Activated CD4-positive, alpha-beta T cell treated with anti-CD3 and anti-CD28 coated beads, Interleukin-2, amount 10 ng/mL, durations not matched to agents 24 days and 14 days (primary cell): ENCODE measurements around the gene ANO7. TPM values are rescaled to one million over a fixed set of nuclear protein-coding genes. Genes with fewer than 3 reads are reported as not detected.

Experiments
- DNase-seq: peaks from one replicate; pipeline ENCODE4 v3.0.0; 2022
- H3K27ac Mint-ChIP-seq: one replicate; pipeline ENCODE4 v1.8.0; 2022; ENCODE audit warnings: mild to moderate bottlenecking, mixed read lengths
- H3K27me3 Mint-ChIP-seq: one replicate; pipeline ENCODE4 v1.8.0; 2022; ENCODE audit warnings: mixed read lengths
- H3K36me3 Mint-ChIP-seq: one replicate; pipeline ENCODE4 v1.8.0; 2022; ENCODE audit warnings: low read depth, mild to moderate bottlenecking, mixed read lengths
- H3K4me1 Mint-ChIP-seq: one replicate; pipeline ENCODE4 v1.8.0; 2021; ENCODE audit warnings: mixed read lengths
- H3K4me3 Mint-ChIP-seq: one replicate; pipeline ENCODE4 v1.8.0; 2022; ENCODE audit warnings: mild to moderate bottlenecking, moderate library complexity, mixed read lengths
- H3K9me3 Mint-ChIP-seq: one replicate; pipeline ENCODE4 v1.8.0; 2021; ENCODE audit warnings: mixed read lengths
- intact Hi-C: fragments of 100-400 bp; cut with micrococcal nuclease; formaldehyde crosslinking; loops from one replicate; pipeline ENCODE4 v1.15.1; 2023
- total RNA-seq: library from RNA; stranded (reverse); gene quantifications from 2 replicates; pipeline ENCODE4 v1.2.3, GENCODE V29; 2022

Gene ANO7
- total RNA-seq, 1 donor from 2014 or later: 2.8 TPM

GRCh38 chr2:241202681-241203080 is 14.2 kb downstream of the ANO7 start:
- intact Hi-C loops: no loop called here
- Mint-ChIP-seq H3K4me1 (no peaks in the 10 kb centered on the region), H3K9me3 (no peaks in the 10 kb centered on the region), H3K4me3 (no peak overlapping the region), H3K27ac (no peak overlapping the region), H3K27me3 (no peaks in the 10 kb centered on the region), H3K36me3 (no peaks in the 10 kb centered on the region)
- DNase-seq: no peak

GRCh38 chr2:241203218-241204009 is 14.9 kb downstream of the ANO7 start:
- no peak for DNase-seq
- H3K36me3 Mint-ChIP-seq: no peaks in the 10 kb centered on the region
- no peaks in the 10 kb centered on the region for H3K9me3 Mint-ChIP-seq
- H3K4me1 Mint-ChIP-seq: no peaks in the 10 kb centered on the region
- no peaks in the 10 kb centered on the region for H3K27me3 Mint-ChIP-seq
- intact Hi-C loops: no loop called here
- H3K4me3 Mint-ChIP-seq: no peak overlapping the region
- H3K27ac Mint-ChIP-seq: no peak overlapping the region

- H3K9me3 Mint-ChIP-seq: no peaks in the 10 kb centered on the region
- H3K4me1 Mint-ChIP-seq: no peaks in the 10 kb centered on the region
Observed at GRCh38 chr2:241204010-241204384, 15.5 kb downstream of the ANO7 start.

GRCh38 chr2:241204490-241204889 is 16.0 kb downstream of the ANO7 start:
- no peak for DNase-seq
- Mint-ChIP-seq H3K27ac (no peak overlapping the region), H3K36me3 (no peaks in the 10 kb centered on the region), H3K4me1 (no peaks in the 10 kb centered on the region), H3K4me3 (no peak overlapping the region), H3K9me3 (no peaks in the 10 kb centered on the region), H3K27me3 (no peaks in the 10 kb centered on the region)
- intact Hi-C loops: no loop called here

More at GRCh38 chr2:241204010-241204384, 15.5 kb downstream of the ANO7 start:
- Mint-ChIP-seq H3K27ac (no peak overlapping the region), H3K27me3 (no peaks in the 10 kb centered on the region), H3K36me3 (no peaks in the 10 kb centered on the region), H3K4me3 (no peak overlapping the region)
- intact Hi-C loops: no loop called here
- DNase-seq: no peak

- Mint-ChIP-seq H3K4me3 (no peak overlapping the region), H3K9me3 (no peaks in the 10 kb centered on the region), H3K27ac (no peak overlapping the region), H3K36me3 (no peaks in the 10 kb centered on the region), H3K4me1 (no peaks in the 10 kb centered on the region), H3K27me3 (no peaks in the 10 kb centered on the region)
- DNase-seq: no peak
- intact Hi-C loops: no loop called here
Observed at GRCh38 chr2:241205086-241205485, 16.6 kb downstream of the ANO7 start.

GRCh38 chr2:241207151-241207550 is 18.7 kb downstream of the ANO7 start:
- Mint-ChIP-seq H3K27me3 (no peaks in the 10 kb centered on the region), H3K4me3 (no peak overlapping the region), H3K27ac (no peak overlapping the region), H3K9me3 (no peaks in the 10 kb centered on the region), H3K4me1 (no peaks in the 10 kb centered on the region), H3K36me3 (no peaks in the 10 kb centered on the region)
- intact Hi-C loops: no loop called here
- DNase-seq: no peak

GRCh38 chr2:241207641-241208040 is 19.2 kb downstream of the ANO7 start:
- H3K4me1 Mint-ChIP-seq: no peaks in the 10 kb centered on the region
- H3K4me3 Mint-ChIP-seq: no peak overlapping the region
- H3K27ac Mint-ChIP-seq: no peak overlapping the region
- no peaks in the 10 kb centered on the region for H3K9me3 Mint-ChIP-seq
- intact Hi-C loops: no loop called here
- no peak for DNase-seq
- H3K27me3 Mint-ChIP-seq: no peaks in the 10 kb centered on the region
- H3K36me3 Mint-ChIP-seq: no peaks in the 10 kb centered on the region

GRCh38 chr2:241208058-241208457 is 19.6 kb downstream of the ANO7 start:
- no peak overlapping the region for H3K27ac Mint-ChIP-seq
- H3K9me3 Mint-ChIP-seq: no peaks in the 10 kb centered on the region
- H3K27me3 Mint-ChIP-seq: no peaks in the 10 kb centered on the region
- H3K4me1 Mint-ChIP-seq: no peaks in the 10 kb centered on the region
- DNase-seq: no peak
- intact Hi-C loops: no loop called here
- no peaks in the 10 kb centered on the region for H3K36me3 Mint-ChIP-seq
- no peak overlapping the region for H3K4me3 Mint-ChIP-seq

GRCh38 chr2:241209271-241209670 is 20.8 kb downstream of the ANO7 start:
- intact Hi-C loops: no loop called here

GRCh38 chr2:241211276-241211675 is 22.8 kb downstream of the ANO7 start:
- H3K4me1 Mint-ChIP-seq: no peaks in the 10 kb centered on the region

More at GRCh38 chr2:241209271-241209670, 20.8 kb downstream of the ANO7 start:
- DNase-seq: no peak
- Mint-ChIP-seq H3K27ac (no peak overlapping the region), H3K4me3 (no peak overlapping the region), H3K9me3 (no peaks in the 10 kb centered on the region), H3K36me3 (no peaks in the 10 kb centered on the region), H3K4me1 (no peaks in the 10 kb centered on the region), H3K27me3 (no peaks in the 10 kb centered on the region)

GRCh38 chr2:241213041-241213440 is 24.6 kb downstream of the ANO7 start:
- no peak for DNase-seq
- peaks cover 3% of the 10 kb centered on the region for H3K4me1 Mint-ChIP-seq
- no peaks in the 10 kb centered on the region for H3K9me3 Mint-ChIP-seq
- intact Hi-C loops: no loop called here
- no peak overlapping the region for H3K4me3 Mint-ChIP-seq
- H3K27me3 Mint-ChIP-seq: peaks cover 12% of the 10 kb centered on the region
- no peaks in the 10 kb centered on the region for H3K36me3 Mint-ChIP-seq
- no peak overlapping the region for H3K27ac Mint-ChIP-seq

More at GRCh38 chr2:241211276-241211675, 22.8 kb downstream of the ANO7 start:
- no peak overlapping the region for H3K4me3 Mint-ChIP-seq
- H3K36me3 Mint-ChIP-seq: no peaks in the 10 kb centered on the region
- DNase-seq: no peak
- peaks cover 4% of the 10 kb centered on the region for H3K27me3 Mint-ChIP-seq
- intact Hi-C loops: no loop called here
- H3K27ac Mint-ChIP-seq: no peak overlapping the region
- no peaks in the 10 kb centered on the region for H3K9me3 Mint-ChIP-seq

- Mint-ChIP-seq H3K9me3 (no peaks in the 10 kb centered on the region), H3K4me3 (no peak overlapping the region)
Observed at GRCh38 chr2:241213567-241213966, 25.1 kb downstream of the ANO7 start.

GRCh38 chr2:241214209-241214608 is 25.7 kb downstream of the ANO7 start:
- intact Hi-C loops: no loop called here
- peaks cover 18% of the 10 kb centered on the region for H3K27me3 Mint-ChIP-seq
- no peaks in the 10 kb centered on the region for H3K9me3 Mint-ChIP-seq
- H3K27ac Mint-ChIP-seq: no peak overlapping the region
- H3K36me3 Mint-ChIP-seq: no peaks in the 10 kb centered on the region
- no peak overlapping the region for H3K4me3 Mint-ChIP-seq
- H3K4me1 Mint-ChIP-seq: peaks cover 7% of the 10 kb centered on the region
- DNase-seq: no peak

More at GRCh38 chr2:241213567-241213966, 25.1 kb downstream of the ANO7 start:
- H3K4me1 Mint-ChIP-seq: peaks cover 5% of the 10 kb centered on the region
- no peak for DNase-seq
- no peaks in the 10 kb centered on the region for H3K36me3 Mint-ChIP-seq
- H3K27me3 Mint-ChIP-seq: peaks cover 14% of the 10 kb centered on the region
- H3K27ac Mint-ChIP-seq: no peak overlapping the region
- intact Hi-C loops: no loop called here

- Mint-ChIP-seq H3K27ac (no peak overlapping the region), H3K27me3 (peaks cover 21% of the 10 kb centered on the region), H3K36me3 (no peaks in the 10 kb centered on the region), H3K9me3 (no peaks in the 10 kb centered on the region), H3K4me1 (peaks cover 7% of the 10 kb centered on the region), H3K4me3 (no peak overlapping the region)
- no peak for DNase-seq
- intact Hi-C loops: loop anchor here (5.0 kb wide), 1 partner anchor 112 kb away; the partner anchor contains the start of gene MTERF4
Observed at GRCh38 chr2:241214766-241215165, 26.3 kb downstream of the ANO7 start.

- peaks cover 10% of the 10 kb centered on the region for H3K4me1 Mint-ChIP-seq
- peaks cover 24% of the 10 kb centered on the region for H3K27me3 Mint-ChIP-seq
- no peaks in the 10 kb centered on the region for H3K36me3 Mint-ChIP-seq
- DNase-seq: no peak
- H3K9me3 Mint-ChIP-seq: no peaks in the 10 kb centered on the region
- intact Hi-C loops: loop anchor here (5.0 kb wide), 1 partner anchor 113 kb away; the partner anchor contains the start of gene MTERF4
- H3K4me3 Mint-ChIP-seq: no peak overlapping the region
- no peak overlapping the region for H3K27ac Mint-ChIP-seq
Observed at GRCh38 chr2:241215421-241215820, 26.9 kb downstream of the ANO7 start.
